ENCODE data around the gene MYT1. TPM values are rescaled to one million over a fixed set of nuclear protein-coding genes. Genes with fewer than 3 reads are reported as not detected.
"Not testable (repeated sequence)": the region's sequence is repeated elsewhere in the genome, so short reads cannot be mapped to it uniquely, and the experiment has no call there.

The MYT1 gene
- total RNA-seq, 1 experiment from 2014 or later: 0.69 TPM

DNA sequence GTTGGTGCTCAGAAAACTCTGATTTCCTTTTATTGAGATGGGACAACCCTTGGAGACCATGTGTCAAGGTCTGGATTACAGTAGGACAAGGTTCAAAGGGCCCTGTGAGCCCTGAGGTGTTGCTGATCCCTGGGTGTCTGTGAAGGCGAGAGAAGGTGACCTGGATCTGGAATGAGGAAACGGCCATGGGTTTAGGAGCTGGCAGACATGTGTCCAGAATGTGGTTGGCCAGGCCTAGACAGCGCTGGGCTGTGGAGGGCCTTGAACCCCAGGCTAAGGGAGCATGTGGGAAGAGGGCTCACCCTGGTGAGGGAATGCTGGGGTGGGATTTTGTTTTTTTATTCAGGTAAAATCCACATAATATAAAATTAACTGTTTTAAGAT, 116.2 kb downstream of the MYT1 start:
- Histone ChIP-seq H3K4me3 (ENCODE audit: insufficient read depth, low read depth, low read length) (no peak overlapping the region), H3K27me3 (ENCODE audit: control insufficient read depth, insufficient read depth, low read length) (no peaks in the 10 kb centered on the region)
- DNase-seq: no peak

DNA sequence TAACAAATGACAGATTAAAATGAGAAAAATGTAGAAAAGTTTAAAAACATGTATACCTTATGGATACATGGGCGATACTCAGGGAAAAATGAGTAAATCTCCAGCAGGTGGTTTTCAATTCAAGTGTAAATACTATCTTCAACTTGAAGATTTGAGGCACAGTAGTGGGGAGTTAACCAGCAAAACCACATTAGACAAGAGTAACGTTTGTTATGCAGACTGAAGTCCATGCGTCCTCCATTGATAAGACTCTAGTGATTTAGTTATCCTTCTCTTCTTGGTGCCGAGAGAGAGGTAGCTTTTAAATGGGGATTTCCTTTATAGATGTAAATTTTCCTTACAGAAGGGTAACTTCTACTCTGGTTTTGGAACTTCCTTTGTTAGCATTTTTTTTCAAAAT, 119.4 kb downstream of the MYT1 start:
- DNase-seq: no peak
- Histone ChIP-seq H3K4me3 (ENCODE audit: insufficient read depth, low read depth, low read length) (no peak overlapping the region), H3K36me3 (replicated peaks; ENCODE audit: control insufficient read depth, insufficient read depth, low read length) (no peaks in the 10 kb centered on the region), H3K27me3 (ENCODE audit: control insufficient read depth, insufficient read depth, low read length) (no peaks in the 10 kb centered on the region)

More for the DNA sequence above, 116.2 kb downstream of the MYT1 start:
- no peaks in the 10 kb centered on the region for H3K36me3 ChIP-seq (replicated peaks; ENCODE audit: control insufficient read depth, insufficient read depth, low read length)

DNA sequence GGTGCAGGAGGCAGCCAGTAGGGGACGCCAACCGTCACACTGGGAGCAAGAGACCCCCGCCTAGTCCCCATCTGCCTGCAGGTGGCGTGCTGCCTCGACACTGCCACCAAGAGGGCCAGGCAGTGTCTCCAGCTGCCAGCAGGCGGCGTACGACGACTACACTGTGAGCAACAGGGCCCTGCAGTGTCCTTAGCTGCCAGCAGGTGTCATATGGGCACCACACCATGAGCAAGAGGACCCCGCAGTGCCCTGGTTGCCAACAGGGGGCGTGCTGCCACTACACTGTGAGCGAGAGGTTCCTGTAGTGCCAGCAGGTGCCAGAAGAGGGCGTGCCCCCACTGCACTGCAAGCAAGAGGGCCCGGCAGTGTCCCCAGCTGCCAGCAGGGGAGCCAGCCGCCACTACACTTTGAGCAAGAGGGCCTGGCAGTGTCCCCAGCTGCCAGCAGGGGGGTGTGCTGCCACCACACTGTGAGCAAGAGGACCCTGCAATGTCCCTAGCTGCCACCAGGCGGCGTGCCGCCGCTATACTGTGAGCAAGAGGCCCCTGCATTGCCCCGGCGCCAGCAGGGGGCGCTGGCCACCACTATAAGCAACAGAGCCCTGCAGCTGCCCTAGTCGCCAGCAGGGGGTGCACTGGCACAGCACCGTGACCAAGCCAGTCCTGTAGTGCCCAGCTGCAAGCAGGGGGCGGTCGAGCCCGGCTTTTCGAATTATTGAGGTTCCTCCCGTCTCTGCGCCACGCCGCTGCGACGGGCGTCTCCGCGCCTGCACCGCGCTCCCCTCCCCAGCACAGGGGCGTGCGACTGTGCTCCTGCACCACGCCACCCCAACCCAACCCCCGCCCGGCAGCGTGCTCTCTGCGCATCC, 121.6 kb downstream of the MYT1 start:
- H3K27me3 ChIP-seq (ENCODE audit: control insufficient read depth, insufficient read depth, low read length); H3K4me3 ChIP-seq (ENCODE audit: insufficient read depth, low read depth, low read length); H3K36me3 ChIP-seq (replicated peaks; ENCODE audit: control insufficient read depth, insufficient read depth, low read length): not testable (repeated sequence)
- peak; percentile 66 for DNase-seq

- DNase-seq; H3K36me3 ChIP-seq (replicated peaks; ENCODE audit: control insufficient read depth, insufficient read depth, low read length); H3K4me3 ChIP-seq (ENCODE audit: insufficient read depth, low read depth, low read length); H3K27me3 ChIP-seq (ENCODE audit: control insufficient read depth, insufficient read depth, low read length): not testable (repeated sequence)
These were observed 122.4 kb downstream of the MYT1 start for GRCh38 chr20:64286447-64287263.

GRCh38 chr20:64287264-64287590, 123.0 kb downstream of the MYT1 start:
- not testable (repeated sequence) for H3K4me3 ChIP-seq (ENCODE audit: insufficient read depth, low read depth, low read length); H3K27me3 ChIP-seq (ENCODE audit: control insufficient read depth, insufficient read depth, low read length); H3K36me3 ChIP-seq (replicated peaks; ENCODE audit: control insufficient read depth, insufficient read depth, low read length); DNase-seq

Other genes starting within 250 kb of the MYT1 start
- 21.8 and 26.6 TPM in 2 replicates for gene UCKL1, start 208.0 kb upstream of the MYT1 start, total RNA-seq (2014; rRNA removed; shearing (Covaris generic))
- gene ZNF512B, start 194.5 kb upstream of the MYT1 start, total RNA-seq (2014; rRNA removed; shearing (Covaris generic)): 13.3 and 15.5 TPM in 2 replicates
- 3.8 and 5.7 TPM in 2 replicates for gene SAMD10, start 184.8 kb upstream of the MYT1 start, total RNA-seq (2014; rRNA removed; shearing (Covaris generic))
- gene PRPF6, start 183.3 kb upstream of the MYT1 start, total RNA-seq (2014; rRNA removed; shearing (Covaris generic)): 70.8 and 75.3 TPM in 2 replicates
- 1.1 and 1.6 TPM in 2 replicates for gene C20orf204, start 128.3 kb upstream of the MYT1 start, total RNA-seq (2014; rRNA removed; shearing (Covaris generic))
- 0.52 and 1.2 TPM in 2 replicates for gene SOX18, start 114.8 kb upstream of the MYT1 start, total RNA-seq (2014; rRNA removed; shearing (Covaris generic))
- gene TCEA2, start 101.3 kb upstream of the MYT1 start, total RNA-seq (2014; rRNA removed; shearing (Covaris generic)): 27.3 and 29.4 TPM in 2 replicates
- gene RGS19, start 84.9 kb upstream of the MYT1 start, total RNA-seq (2014; rRNA removed; shearing (Covaris generic)): 24.3 and 27.0 TPM in 2 replicates
- 2.4 and 4.4 TPM in 2 replicates for gene OPRL1, start 84.4 kb upstream of the MYT1 start, total RNA-seq (2014; rRNA removed; shearing (Covaris generic))
- gene LKAAEAR1, start 80.1 kb upstream of the MYT1 start, total RNA-seq (2014; rRNA removed; shearing (Covaris generic)): 0.45 TPM in 1 of 2 replicates, not detected in the other
- not detected in 2 replicates for gene NPBWR2, start 56.9 kb upstream of the MYT1 start, total RNA-seq (2014; rRNA removed; shearing (Covaris generic))
- 38.0 and 57.6 TPM in 2 replicates for gene PCMTD2, start 91.3 kb downstream of the MYT1 start, total RNA-seq (2014; rRNA removed; shearing (Covaris generic))

Measured in H7 (cell line).